SK-N-MC (cell line): ENCODE measurements around the gene DSCAM.

Experiments
- EZH2 ChIP-seq: fragments of 200-600 bp; sonication (generic); IDR thresholded peaks from one replicate; pipeline ENCODE4 v1.6.1; 2017; ENCODE audit warnings: antibody characterized with exemption
- POLR2AphosphoS5 ChIP-seq: IDR thresholded peaks from 2 replicates; pipeline ENCODE4 v1.6.1; 2012; ENCODE audit warnings: mild to moderate bottlenecking, low read depth, low read length, borderline replicate concordance

- TF ChIP-seq POLR2AphosphoS5: no peak
- TF ChIP-seq EZH2: no peak
These were observed 110.8 kb downstream of the DSCAM start for GRCh38 chr21:40736145-40736544.
